ENCODE results near the gene KRT7. TPM values are rescaled to one million over a fixed set of nuclear protein-coding genes. Genes with fewer than 3 reads are reported as not detected.

Gene KRT7
- total RNA-seq, 1 donor from 2014 or later, result not detected

- TF ChIP-seq CTCF (IDR thresholded peaks at IDR 0.05; ENCODE audit: unreplicated experiment), result no peak
- H3K4me1 Mint-ChIP-seq (ENCODE audit: unreplicated experiment), result peaks cover 4% of the 10 kb centered on the region
- H3K27ac Mint-ChIP-seq (ENCODE audit: unreplicated experiment), result no peak overlapping the region
- H3K4me3 Mint-ChIP-seq (ENCODE audit: unreplicated experiment), result no peak overlapping the region
- peaks cover 13% of the 10 kb centered on the region for H3K27me3 Mint-ChIP-seq (ENCODE audit: unreplicated experiment)
- no peak for DNase-seq (ENCODE audit: low spot score)
- H3K36me3 Mint-ChIP-seq (ENCODE audit: low read depth, unreplicated experiment), result no peaks in the 10 kb centered on the region
- no peaks in the 10 kb centered on the region for H3K9me3 Mint-ChIP-seq (ENCODE audit: unreplicated experiment)
These were observed 11.0 kb downstream of the KRT7 start for GRCh38 chr12:52243856-52244614.

DNA sequence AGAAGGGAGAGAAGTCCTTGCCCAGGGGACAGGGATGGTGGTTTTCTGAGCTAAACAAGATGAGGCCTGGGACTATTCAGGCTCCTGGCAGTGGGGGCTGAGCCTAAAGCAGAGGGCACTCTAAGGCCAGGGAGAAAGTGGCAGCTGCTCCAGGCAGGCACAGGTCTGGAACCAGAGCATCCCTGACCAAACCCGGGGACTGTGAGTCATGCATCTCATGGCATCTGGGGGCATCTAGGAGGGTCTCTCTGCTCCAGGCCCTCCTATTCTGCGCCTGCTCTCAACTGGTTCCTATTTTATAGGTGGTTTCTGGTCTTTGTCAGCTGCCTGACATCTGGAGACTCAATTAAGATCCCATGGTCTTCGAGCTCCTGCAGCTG lies 11.6 kb downstream of the KRT7 start:
- H3K4me1 Mint-ChIP-seq (ENCODE audit: unreplicated experiment), result peaks cover 4% of the 10 kb centered on the region

GRCh38 chr12:52245259-52245961 lies 12.4 kb downstream of the KRT7 start:
- DNase-seq (ENCODE audit: low spot score), result no peak
- Mint-ChIP-seq H3K27ac (ENCODE audit: unreplicated experiment) (no peak overlapping the region), H3K4me1 (ENCODE audit: unreplicated experiment) (peaks cover 8% of the 10 kb centered on the region), H3K36me3 (ENCODE audit: low read depth, unreplicated experiment) (no peaks in the 10 kb centered on the region), H3K27me3 (ENCODE audit: unreplicated experiment) (peaks cover 18% of the 10 kb centered on the region), H3K4me3 (ENCODE audit: unreplicated experiment) (no peak overlapping the region), H3K9me3 (ENCODE audit: unreplicated experiment) (no peaks in the 10 kb centered on the region)
- TF ChIP-seq CTCF (IDR thresholded peaks at IDR 0.05; ENCODE audit: unreplicated experiment), result no peak

More for the DNA sequence above, 11.6 kb downstream of the KRT7 start:
- Mint-ChIP-seq H3K4me3 (ENCODE audit: unreplicated experiment) (no peak overlapping the region), H3K27ac (ENCODE audit: unreplicated experiment) (no peak overlapping the region), H3K9me3 (ENCODE audit: unreplicated experiment) (no peaks in the 10 kb centered on the region), H3K27me3 (ENCODE audit: unreplicated experiment) (peaks cover 16% of the 10 kb centered on the region), H3K36me3 (ENCODE audit: low read depth, unreplicated experiment) (no peaks in the 10 kb centered on the region)
- no peak for TF ChIP-seq CTCF (IDR thresholded peaks at IDR 0.05; ENCODE audit: unreplicated experiment)
- DNase-seq (ENCODE audit: low spot score), result no peak

DNA sequence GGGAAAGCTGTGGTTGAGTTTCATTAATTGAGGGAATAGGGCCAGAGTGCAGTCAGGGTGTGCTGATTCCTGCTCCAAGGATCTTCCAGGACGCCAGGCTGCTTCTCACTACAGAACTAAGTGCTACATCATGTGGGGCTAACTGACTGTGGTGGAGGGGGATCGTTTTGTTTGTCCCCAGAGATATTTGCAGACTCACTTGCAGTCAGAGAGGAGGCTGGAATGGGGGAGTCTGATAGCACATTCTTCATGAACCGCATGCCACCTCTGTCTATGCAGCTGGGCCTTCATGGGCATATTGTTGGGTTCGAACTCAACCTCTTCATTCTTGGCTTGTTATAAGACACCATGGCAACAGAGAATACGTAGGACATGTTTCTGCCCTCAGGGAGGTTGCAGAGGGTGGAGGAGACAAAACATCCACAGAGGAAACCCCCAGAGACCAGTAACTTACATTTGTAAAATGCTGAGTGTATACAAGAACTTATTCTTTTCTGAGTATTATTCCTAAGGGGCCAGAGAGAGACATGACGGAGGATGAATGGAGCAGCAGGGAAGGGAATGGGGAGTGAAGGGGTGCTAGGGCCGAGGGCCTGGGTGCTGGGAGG lies 13.0 kb downstream of the KRT7 start:
- Mint-ChIP-seq H3K4me1 (ENCODE audit: unreplicated experiment) (peaks cover 8% of the 10 kb centered on the region), H3K27ac (ENCODE audit: unreplicated experiment) (no peak overlapping the region)

More for the DNA sequence above, 13.0 kb downstream of the KRT7 start:
- peaks cover 22% of the 10 kb centered on the region for H3K27me3 Mint-ChIP-seq (ENCODE audit: unreplicated experiment)
- no peak for TF ChIP-seq CTCF (IDR thresholded peaks at IDR 0.05; ENCODE audit: unreplicated experiment)
- no peak overlapping the region for H3K4me3 Mint-ChIP-seq (ENCODE audit: unreplicated experiment)
- H3K9me3 Mint-ChIP-seq (ENCODE audit: unreplicated experiment), result no peaks in the 10 kb centered on the region
- no peaks in the 10 kb centered on the region for H3K36me3 Mint-ChIP-seq (ENCODE audit: low read depth, unreplicated experiment)
- no peak for DNase-seq (ENCODE audit: low spot score)

Measured in endothelial cell (in vitro differentiated cells).